ENCODE measurements around the gene PCDHGC4.

- TF ChIP-seq EZH2 (IDR thresholded peaks at IDR 0.05) (no peak), CTCF (IDR thresholded peaks at IDR 0.05) (no peak)
Observed at GRCh38 chr5:141517312-141517711, 32.5 kb downstream of the PCDHGC4 start.
